ENCODE measurements around the gene SLBP. TPM values are rescaled to one million over a fixed set of nuclear protein-coding genes. Genes with fewer than 3 reads are reported as not detected.
A peak's percentile ranks its signal among the peaks of the same experiment; 100 is the strongest.

Gene SLBP
- total RNA-seq, 1 donor from 2014 or later: 62.9 TPM

DNA sequence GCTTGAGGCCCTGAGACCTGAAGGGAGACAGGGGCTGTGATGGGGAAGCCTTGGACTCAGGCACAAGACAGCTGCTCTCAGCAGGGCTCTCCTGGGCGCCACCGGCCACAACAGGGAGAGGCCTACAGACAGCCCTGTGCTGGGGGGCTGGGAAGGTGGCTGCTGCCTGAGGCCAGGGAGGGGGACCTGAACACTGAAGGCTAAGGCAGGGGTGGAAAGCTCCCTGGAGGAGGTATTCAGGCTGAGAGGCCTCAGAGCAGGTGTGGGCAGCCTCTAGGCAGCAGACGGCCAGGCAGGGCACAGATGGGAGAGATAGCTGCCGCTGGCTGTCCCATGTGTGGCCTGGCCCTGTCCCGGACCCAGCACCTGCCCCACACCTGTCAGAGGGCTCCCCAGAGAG lies 42.2 kb upstream of the SLBP start:
- FAIRE-seq (no peak), DNase-seq (ENCODE audit: low read depth) (no peak)
- H3K36me3 ChIP-seq (ENCODE audit: control insufficient read depth, insufficient read depth, low read length): no peaks in the 10 kb centered on the region
- TF ChIP-seq, protein P1, sequence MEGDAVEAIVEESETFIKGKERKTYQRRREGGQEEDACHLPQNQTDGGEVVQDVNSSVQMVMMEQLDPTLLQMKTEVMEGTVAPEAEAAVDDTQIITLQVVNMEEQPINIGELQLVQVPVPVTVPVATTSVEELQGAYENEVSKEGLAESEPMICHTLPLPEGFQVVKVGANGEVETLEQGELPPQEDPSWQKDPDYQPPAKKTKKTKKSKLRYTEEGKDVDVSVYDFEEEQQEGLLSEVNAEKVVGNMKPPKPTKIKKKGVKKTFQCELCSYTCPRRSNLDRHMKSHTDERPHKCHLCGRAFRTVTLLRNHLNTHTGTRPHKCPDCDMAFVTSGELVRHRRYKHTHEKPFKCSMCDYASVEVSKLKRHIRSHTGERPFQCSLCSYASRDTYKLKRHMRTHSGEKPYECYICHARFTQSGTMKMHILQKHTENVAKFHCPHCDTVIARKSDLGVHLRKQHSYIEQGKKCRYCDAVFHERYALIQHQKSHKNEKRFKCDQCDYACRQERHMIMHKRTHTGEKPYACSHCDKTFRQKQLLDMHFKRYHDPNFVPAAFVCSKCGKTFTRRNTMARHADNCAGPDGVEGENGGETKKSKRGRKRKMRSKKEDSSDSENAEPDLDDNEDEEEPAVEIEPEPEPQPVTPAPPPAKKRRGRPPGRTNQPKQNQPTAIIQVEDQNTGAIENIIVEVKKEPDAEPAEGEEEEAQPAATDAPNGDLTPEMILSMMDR (IDR thresholded peaks at IDR 0.05; ENCODE audit: insufficient read depth, low read length, severe bottlenecking): no peak
- H3K4me3 ChIP-seq (ENCODE audit: low read depth, low read length): no peak overlapping the region
- H3K27me3 ChIP-seq (ENCODE audit: control insufficient read depth, insufficient read depth, low read length): no peaks in the 10 kb centered on the region

DNA sequence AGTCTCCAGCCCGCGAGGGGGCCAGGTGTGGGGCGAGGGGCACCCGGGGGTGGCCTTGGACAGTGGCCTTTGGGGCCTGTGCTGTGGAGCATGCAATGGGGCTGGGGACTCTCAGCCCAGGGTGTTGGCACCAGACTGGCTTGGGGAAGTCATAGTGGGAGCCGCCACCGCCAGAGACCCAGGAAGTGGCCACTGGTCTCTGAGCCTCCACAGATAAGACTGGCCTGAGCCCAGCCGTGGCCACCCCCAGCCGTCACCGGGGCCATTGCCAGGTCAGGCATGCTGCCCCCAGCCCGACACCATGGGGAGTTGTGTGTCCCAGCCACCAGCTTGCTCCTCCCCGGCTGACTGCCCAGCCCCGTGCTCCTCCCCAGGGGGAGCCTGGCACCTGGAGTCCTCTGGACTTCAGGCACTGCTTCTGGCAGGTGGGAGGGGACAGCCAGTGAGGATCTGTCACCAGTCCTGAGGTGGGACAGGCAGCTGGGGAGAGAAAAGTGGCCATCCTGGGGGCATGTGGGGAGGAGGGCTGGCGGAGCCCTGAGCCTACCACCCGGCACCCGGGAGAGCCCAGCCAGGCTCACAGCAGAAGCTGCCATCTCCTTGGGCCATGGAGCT lies 41.7 kb upstream of the SLBP start:
- DNase-seq (ENCODE audit: low read depth) (no peak), FAIRE-seq (no peak)
- TF ChIP-seq, protein P1 (IDR thresholded peaks at IDR 0.05; ENCODE audit: insufficient read depth, low read length, severe bottlenecking): no peak
- H3K36me3 ChIP-seq (ENCODE audit: control insufficient read depth, insufficient read depth, low read length): no peaks in the 10 kb centered on the region
- H3K4me3 ChIP-seq (ENCODE audit: low read depth, low read length): no peak overlapping the region
- no peaks in the 10 kb centered on the region for H3K27me3 ChIP-seq (ENCODE audit: control insufficient read depth, insufficient read depth, low read length)

DNA sequence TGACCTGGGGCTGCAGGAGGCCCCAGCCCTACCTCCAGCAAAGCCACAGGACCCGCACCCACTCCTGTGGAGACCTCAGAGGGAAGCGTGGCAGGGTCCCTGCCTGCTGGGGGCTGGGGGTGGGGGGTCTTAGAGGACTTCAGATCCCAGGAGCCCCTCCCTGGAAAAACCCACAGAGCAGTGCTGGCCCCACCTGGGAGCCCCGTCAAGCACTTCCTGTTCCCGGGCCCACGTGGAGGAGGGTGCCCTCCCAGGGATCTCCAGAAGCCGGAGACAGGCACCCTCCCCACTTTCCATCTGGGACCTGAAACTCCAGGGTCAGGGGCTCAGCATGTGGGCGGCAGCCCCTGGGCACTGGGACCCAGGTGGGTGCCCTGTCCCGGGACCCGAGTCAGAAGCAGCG lies 41.2 kb upstream of the SLBP start:
- Histone ChIP-seq H3K36me3 (ENCODE audit: control insufficient read depth, insufficient read depth, low read length) (no peaks in the 10 kb centered on the region), H3K4me3 (ENCODE audit: low read depth, low read length) (no peak overlapping the region), H3K27me3 (ENCODE audit: control insufficient read depth, insufficient read depth, low read length) (no peaks in the 10 kb centered on the region)
- DNase-seq (ENCODE audit: low read depth): no peak
- TF ChIP-seq, protein P1 (IDR thresholded peaks at IDR 0.05; ENCODE audit: insufficient read depth, low read length, severe bottlenecking): no peak
- FAIRE-seq: no peak

DNA sequence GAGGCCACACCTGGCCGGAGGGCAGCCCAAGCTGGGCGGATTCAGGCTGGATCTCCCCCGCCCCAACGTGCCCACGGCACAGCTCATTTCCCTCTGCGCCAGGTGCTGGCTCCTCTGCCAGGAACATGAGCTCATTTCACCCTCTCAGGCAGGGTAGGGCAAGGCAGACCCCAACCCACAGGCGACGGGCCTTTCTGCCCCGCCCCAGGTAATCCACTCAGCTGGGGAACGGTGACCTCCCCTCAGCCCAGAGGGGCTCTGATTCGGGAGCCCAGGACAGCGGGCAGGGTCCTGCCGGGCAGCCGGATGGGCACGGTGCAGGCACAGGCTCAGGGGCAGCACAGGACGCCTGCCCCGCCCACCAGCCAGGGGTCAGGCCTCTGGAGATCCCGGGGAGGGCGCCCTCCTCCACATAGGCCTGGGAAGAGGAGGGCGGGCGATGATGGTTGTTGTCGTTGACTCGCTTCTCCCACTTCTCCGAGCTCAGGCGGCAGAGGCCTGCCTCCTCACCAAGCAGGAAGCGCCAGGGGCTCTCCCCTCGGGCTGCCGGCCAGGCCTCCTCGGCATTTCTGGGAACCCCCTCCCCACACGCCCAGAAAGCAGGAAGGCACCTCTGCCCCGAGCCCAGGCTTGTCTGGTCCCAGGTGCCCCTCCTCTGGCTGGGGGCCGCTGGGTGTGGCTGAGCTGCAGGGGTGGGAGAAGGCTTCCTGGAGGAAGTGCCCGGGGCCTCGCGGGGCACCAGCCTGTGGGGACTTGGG lies 40.3 kb upstream of the SLBP start:
- FAIRE-seq: no peak
- peak; percentile 64 for DNase-seq (ENCODE audit: low read depth)
- H3K4me3 ChIP-seq (ENCODE audit: low read depth, low read length): no peak overlapping the region
- no peaks in the 10 kb centered on the region for H3K36me3 ChIP-seq (ENCODE audit: control insufficient read depth, insufficient read depth, low read length)
- TF ChIP-seq, protein P1 (IDR thresholded peaks at IDR 0.05; ENCODE audit: insufficient read depth, low read length, severe bottlenecking): peak; percentile 6
- no peaks in the 10 kb centered on the region for H3K27me3 ChIP-seq (ENCODE audit: control insufficient read depth, insufficient read depth, low read length)

DNA sequence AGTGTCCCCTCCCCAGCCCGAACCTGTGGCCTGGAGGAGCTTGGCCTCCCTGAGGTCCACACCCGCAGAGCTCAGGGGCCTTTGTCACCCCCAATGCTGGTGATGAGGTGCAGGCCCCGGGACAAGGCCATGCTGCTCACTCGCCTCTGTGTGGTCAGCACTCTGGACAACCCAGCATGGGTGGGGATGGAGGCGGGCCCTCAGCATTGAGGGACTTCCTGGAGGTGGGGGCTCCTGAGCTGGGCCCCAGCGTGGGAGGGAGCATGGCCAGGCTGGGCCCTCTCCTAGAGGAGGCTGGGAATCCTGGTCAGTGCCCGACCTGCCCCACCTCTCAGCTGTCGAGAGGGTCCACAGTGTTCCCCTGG lies 39.8 kb upstream of the SLBP start:
- FAIRE-seq: no peak

More for the DNA sequence above, 39.8 kb upstream of the SLBP start:
- peak overlapping the region; percentile 10 for H3K4me3 ChIP-seq (ENCODE audit: low read depth, low read length)
- TF ChIP-seq, protein P1 (IDR thresholded peaks at IDR 0.05; ENCODE audit: insufficient read depth, low read length, severe bottlenecking): no peak
- no peak for DNase-seq (ENCODE audit: low read depth)
- no peaks in the 10 kb centered on the region for H3K27me3 ChIP-seq (ENCODE audit: control insufficient read depth, insufficient read depth, low read length)
- no peaks in the 10 kb centered on the region for H3K36me3 ChIP-seq (ENCODE audit: control insufficient read depth, insufficient read depth, low read length)
